C4-2B (cell line): ENCODE measurements around the gene SYCE3.

Experiments
- H3K27ac ChIP-seq: fragments of 450-650 bp; 2 replicates; pipeline ENCODE4 v1.5.1; 2017
- CTCF ChIP-seq: fragments of 450-650 bp; conservative IDR thresholded peaks from 2 replicates; pipeline ENCODE4 v1.5.1; 2017; ENCODE audit warnings: mild to moderate bottlenecking
- ZFX ChIP-seq: fragments of 450-650 bp; IDR thresholded peaks from 2 replicates; pipeline ENCODE4 v1.6.1; 2017

SYCE3 gene

DNA sequence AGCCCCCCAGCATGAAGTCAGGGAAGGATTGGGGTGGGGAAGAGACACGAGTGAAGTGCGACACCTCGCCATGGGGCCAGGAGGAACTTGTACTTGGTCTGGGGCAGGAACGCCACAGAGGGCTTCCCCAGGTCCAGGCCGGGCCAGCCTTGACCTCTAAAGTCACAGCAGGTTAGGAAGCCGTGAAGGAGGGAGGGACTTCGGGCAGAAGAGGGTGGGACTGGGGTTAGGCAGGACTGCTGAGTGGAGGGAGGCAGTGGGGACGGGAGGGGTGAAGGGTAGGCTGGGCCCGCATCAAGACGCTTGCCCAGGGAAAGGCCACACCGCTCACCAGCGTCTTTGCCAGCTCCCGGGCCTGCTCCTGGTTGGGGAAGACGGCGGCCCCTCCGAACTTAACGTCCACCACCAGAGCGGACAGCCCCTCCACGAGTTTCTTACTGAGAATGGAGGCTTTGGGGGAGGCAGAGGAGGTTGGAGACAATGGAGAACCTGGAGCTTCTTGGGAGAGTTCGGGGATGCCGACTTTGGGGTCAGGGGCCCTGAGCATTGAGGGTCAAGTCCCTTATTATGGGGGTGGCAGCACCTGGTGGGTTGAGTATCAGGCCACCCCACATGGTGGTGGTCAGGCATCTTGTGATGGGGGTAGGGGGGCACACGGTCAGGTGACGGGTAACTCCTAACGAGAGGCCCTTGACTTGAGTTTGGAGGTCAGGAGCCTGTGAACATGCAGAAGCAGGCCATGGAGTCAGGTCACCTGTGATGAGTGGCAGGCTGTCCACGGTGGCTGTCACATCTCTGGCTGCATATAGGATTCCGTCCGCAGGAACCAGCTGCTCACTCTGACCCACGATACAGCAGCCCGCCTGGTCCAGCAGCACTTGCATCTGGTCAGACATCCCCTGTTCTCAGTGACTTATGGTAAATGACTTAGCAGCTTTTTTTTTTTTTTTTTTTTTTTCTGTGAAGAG is 35.6 kb downstream of the SYCE3 start:
- TF ChIP-seq CTCF, result no peak
- no peak for TF ChIP-seq ZFX
- H3K27ac ChIP-seq, result peak overlapping the region; percentile 98

DNA sequence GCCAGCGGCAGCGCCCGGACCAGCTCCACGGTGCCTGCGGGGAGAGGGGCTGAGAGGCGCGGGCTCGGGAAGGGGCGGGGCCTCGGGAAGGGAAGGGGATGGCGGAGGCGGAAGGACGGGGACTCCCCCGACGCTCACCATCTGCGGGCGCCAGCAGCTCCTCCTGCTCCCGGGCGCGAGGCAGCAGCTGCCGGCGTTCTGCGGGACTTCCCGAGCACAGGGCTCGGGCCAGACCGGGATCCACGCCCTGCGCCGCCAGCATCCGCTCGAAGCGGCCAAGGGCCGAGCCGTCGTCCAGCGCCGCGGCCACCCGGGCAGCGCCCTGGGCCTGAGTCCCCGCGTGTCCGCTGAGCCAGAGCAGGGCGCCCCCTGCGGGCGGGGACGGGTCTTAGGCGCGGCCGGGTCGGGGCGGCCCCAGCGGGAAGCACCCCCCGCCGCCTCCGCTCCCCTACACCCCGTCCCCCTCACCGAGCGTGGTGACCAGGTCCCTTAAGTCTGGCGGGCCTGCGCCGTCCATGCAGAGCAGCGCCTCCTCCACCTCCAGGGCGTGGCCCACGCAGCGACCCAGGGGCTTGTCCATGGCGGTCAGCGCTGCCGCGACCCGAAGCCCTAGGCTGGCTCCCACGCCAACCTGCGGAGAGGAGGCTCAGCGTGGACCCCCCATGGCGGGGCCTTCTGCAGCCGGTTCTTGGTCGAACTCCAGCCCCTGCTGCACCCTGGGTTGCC is 36.4 kb downstream of the SYCE3 start:
- H3K27ac ChIP-seq, result peak overlapping the region; percentile 98
- TF ChIP-seq CTCF (peak; percentile 84), ZFX (peak; percentile 72)

DNA sequence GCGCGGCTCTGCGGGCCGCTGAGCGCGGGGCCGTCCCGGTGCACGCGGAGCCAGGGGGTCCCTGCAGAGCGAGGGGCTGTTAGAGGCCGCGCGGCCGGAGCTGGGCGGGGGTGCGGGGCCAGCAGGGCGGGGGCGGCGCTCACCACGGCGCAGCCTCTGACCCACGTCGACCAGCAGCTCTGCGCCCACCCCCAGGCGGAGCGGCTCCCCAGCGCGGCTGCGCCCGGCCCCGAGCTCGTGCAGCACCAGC is 36.9 kb downstream of the SYCE3 start:
- H3K27ac ChIP-seq, result peak overlapping the region; percentile 98
- TF ChIP-seq CTCF (0 out of 2 replicates have a peak, but pooled peaks have one; percentile 71), ZFX (no peak)

GRCh38 chr22:50525104-50525857 is 37.4 kb downstream of the SYCE3 start, which contains the start of gene SCO2:
Gene SCO2 (minus strand): TSS chr22:50525598. CDS start chr22:50524411, 1,187 bp downstream.
- peak within 1 kb of the TSS; percentile 98 for H3K27ac ChIP-seq
- TF ChIP-seq CTCF (no peak), ZFX (no peak; the same call in 1 of the 2 replicates)

DNA sequence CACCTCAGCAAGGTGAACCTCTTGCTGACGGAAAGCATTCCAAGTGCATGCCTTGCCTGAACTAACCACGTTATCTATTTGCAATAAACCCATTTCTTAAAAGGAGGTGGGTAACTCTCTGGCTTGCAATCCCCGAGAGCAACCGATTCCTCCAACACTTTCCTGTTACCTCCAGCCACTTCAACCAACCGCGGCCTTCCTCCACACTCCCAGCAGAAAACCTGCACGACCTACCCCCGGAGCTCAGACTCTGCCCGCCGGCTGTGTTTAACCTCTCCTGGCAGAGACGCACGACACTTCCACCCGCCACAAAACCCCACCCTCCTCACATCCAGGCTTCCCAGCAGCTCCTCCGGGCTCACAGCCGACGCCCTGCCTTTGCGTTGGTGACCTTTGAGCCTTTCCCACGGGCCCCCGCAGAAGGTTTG is 38.0 kb downstream of the SYCE3 start:
- peak overlapping the region; percentile 98 for H3K27ac ChIP-seq
- TF ChIP-seq CTCF, result no peak
- TF ChIP-seq ZFX, result no peak

GRCh38 chr22:50523806-50524675 is 38.7 kb downstream of the SYCE3 start:
- TF ChIP-seq ZFX (no peak), CTCF (no peak)
- H3K27ac ChIP-seq, result peak overlapping the region; percentile 98
